Effector memory CD4-positive, alpha-beta T cell (primary cell): Measurements from ENCODE around the gene GRPR.

Experiments
- DNase-seq, 3 donors: peaks; one replicate each; pipeline ENCODE4 v3.0.0-alpha.2; 2020
- H3K27ac ChIP-seq: 2 replicates; pipeline ENCODE4 v1.7.0; 2013; ENCODE audit warnings: mild to moderate bottlenecking, low read length, moderate library complexity; ENCODE audit not compliant: insufficient read depth, poor library complexity, severe bottlenecking
- H3K27me3 ChIP-seq: replicated peaks from 2 replicates; pipeline ENCODE4 v1.7.0; 2013; ENCODE audit warnings: mild to moderate bottlenecking, low read length; ENCODE audit not compliant: insufficient read depth, control insufficient read depth, poor library complexity, severe bottlenecking
- H3K36me3 ChIP-seq: 2 replicates; pipeline ENCODE4 v1.7.0; 2013; ENCODE audit warnings: mild to moderate bottlenecking, low read length, moderate library complexity; ENCODE audit not compliant: control insufficient read depth, insufficient read depth
- H3K4me1 ChIP-seq: 2 replicates; pipeline ENCODE4 v1.7.0; 2013; ENCODE audit warnings: low read length, mild to moderate bottlenecking; ENCODE audit not compliant: control insufficient read depth, insufficient read depth, poor library complexity, severe bottlenecking
- H3K4me3 ChIP-seq: 2 replicates; pipeline ENCODE4 v1.7.0; 2013; ENCODE audit warnings: low read length, low read depth, mild to moderate bottlenecking; ENCODE audit not compliant: insufficient read depth, poor library complexity, severe bottlenecking
- H3K9me3 ChIP-seq: 2 replicates; pipeline ENCODE4 v1.7.0; 2013; ENCODE audit warnings: mild to moderate bottlenecking, low read length, moderate library complexity; ENCODE audit not compliant: control insufficient read depth

The GRPR gene

DNA sequence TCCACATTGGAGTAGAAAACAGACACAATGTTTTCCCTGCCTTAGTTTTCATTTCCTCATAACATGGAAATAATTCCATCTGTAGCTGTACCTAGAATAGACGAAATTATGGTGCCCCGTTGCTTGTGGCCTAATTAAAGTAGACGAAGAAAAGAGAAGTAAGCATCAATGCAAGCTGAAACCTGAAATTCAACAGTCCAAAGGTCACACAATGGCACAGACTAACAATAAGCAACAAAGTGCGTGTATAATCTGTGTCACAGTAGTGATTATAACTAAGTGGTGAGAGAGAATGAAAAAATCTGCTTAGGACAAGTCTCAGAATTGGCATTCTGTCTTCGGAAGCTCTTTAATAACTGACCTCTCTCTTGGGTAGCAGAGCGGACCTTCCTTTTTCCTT, 68.2 kb downstream of the GRPR start:
- Histone ChIP-seq H3K27ac (no peak overlapping the region), H3K4me1 (no peaks in the 10 kb centered on the region)
- no peak for DNase-seq

GRCh38 chrX:16196829-16197228, 73.5 kb downstream of the GRPR start:
- Histone ChIP-seq H3K27me3 (no peaks in the 10 kb centered on the region), H3K9me3 (no peaks in the 10 kb centered on the region), H3K4me1 (no peaks in the 10 kb centered on the region), H3K36me3 (no peaks in the 10 kb centered on the region), H3K4me3 (no peak overlapping the region), H3K27ac (no peak overlapping the region)
- DNase-seq, result no peak

More for the DNA sequence above, 68.2 kb downstream of the GRPR start:
- Histone ChIP-seq H3K4me3 (no peak overlapping the region), H3K9me3 (no peaks in the 10 kb centered on the region), H3K36me3 (no peaks in the 10 kb centered on the region), H3K27me3 (no peaks in the 10 kb centered on the region)

GRCh38 chrX:16199343-16199742, 76.0 kb downstream of the GRPR start:
- H3K27me3 ChIP-seq, result no peaks in the 10 kb centered on the region
- no peaks in the 10 kb centered on the region for H3K9me3 ChIP-seq
- no peak overlapping the region for H3K4me3 ChIP-seq
- H3K27ac ChIP-seq, result no peak overlapping the region
- H3K4me1 ChIP-seq, result no peaks in the 10 kb centered on the region
- DNase-seq, result no peak
- no peaks in the 10 kb centered on the region for H3K36me3 ChIP-seq

DNA sequence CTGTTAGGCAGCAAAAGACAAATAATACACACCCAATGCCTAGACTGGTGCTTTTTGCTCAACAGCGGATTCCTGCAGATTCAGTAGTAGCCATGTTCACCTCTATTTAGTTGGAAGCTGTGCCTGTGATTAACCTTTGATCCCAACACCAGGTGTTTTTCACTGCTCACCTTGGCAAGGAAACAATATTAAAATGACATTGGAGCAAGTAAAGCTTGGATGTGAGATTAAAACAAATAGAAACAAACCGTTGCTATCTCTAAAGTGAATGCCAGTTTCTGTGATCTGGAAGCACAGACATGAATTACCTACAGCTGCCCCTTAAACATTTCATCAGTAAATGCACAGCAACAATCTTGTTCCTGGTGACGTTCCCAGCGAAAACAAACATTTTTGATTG, 79.6 kb downstream of the GRPR start:
- H3K27ac ChIP-seq, result no peak overlapping the region

More for the DNA sequence above, 79.6 kb downstream of the GRPR start:
- Histone ChIP-seq H3K27me3 (no peaks in the 10 kb centered on the region), H3K36me3 (no peaks in the 10 kb centered on the region), H3K9me3 (no peaks in the 10 kb centered on the region), H3K4me1 (no peaks in the 10 kb centered on the region), H3K4me3 (no peak overlapping the region)
- DNase-seq, result no peak
